PC-3 (cell line): ENCODE measurements around the gene THTPA. TPM values are rescaled to one million over a fixed set of nuclear protein-coding genes. Genes with fewer than 3 reads are reported as not detected.
A peak's percentile ranks its signal among the peaks of the same experiment; 100 is the strongest.

Experiments
- ATAC-seq: fragments of 200-7000 bp; cut with Tn5 transposase; 2 replicates; pipeline ENCODE4 v1.9.1; 2020; ENCODE audit warnings: mild to moderate bottlenecking, moderate library complexity
- BruUV-seq: library from RNA; stranded (reverse); fragments of 400-500 nt; replicated peaks from 2 replicates; lab custom pipeline; 2021; lab: Mats Ljungman, UMichigan
- CTCF ChIA-PET: fragments of 300-600 bp; sonication (Branson Sonifier 250); formaldehyde crosslinking; loops from one replicate; lab custom pipeline; 2022; ENCODE audit warnings: antibody characterized with exemption; lab: Charles Lee
- POLR2A ChIA-PET: fragments of 300-600 bp; sonication (Branson Sonifier 250); formaldehyde crosslinking; loops from one replicate; lab custom pipeline; 2022; ENCODE audit warnings: antibody characterized with exemption; ENCODE audit not compliant: unreplicated experiment; lab: Charles Lee
- DNase-seq: peaks from one replicate; pipeline ENCODE4 v3.0.0-alpha.2; 2015
- H2AFZ ChIP-seq: fragments of 300-600 bp; sonication (generic); 2 replicates; pipeline ENCODE4 v1.6.0; 2016; ENCODE audit warnings: antibody characterized with exemption, low read length
- H3F3A ChIP-seq: fragments of 300-600 bp; sonication (generic); one replicate; pipeline ENCODE4 v1.6.0; 2017; ENCODE audit warnings: antibody characterized with exemption, low read length, control low read depth, mild to moderate bottlenecking; ENCODE audit not compliant: unreplicated experiment
- H3K27ac ChIP-seq: fragments of 300-600 bp; sonication (generic); 2 replicates; pipeline ENCODE4 v1.5.1; 2016; ENCODE audit warnings: mild to moderate bottlenecking, low read length
- H3K27me3 ChIP-seq: fragments of 300-600 bp; sonication (generic); 2 replicates; pipeline ENCODE4 v1.6.1; 2016; ENCODE audit warnings: low read length, mixed read lengths
- H3K36me3 ChIP-seq: fragments of 300-600 bp; sonication (generic); 2 replicates; pipeline ENCODE4 v1.6.1; 2016; ENCODE audit warnings: low read depth, mixed run types, low read length, mixed read lengths
- H3K4me1 ChIP-seq: fragments of 300-600 bp; sonication (generic); 2 replicates; pipeline ENCODE4 v1.5.1; 2016; ENCODE audit warnings: low read length; ENCODE audit not compliant: insufficient read depth
- H3K4me2 ChIP-seq: fragments of 300-600 bp; sonication (generic); 2 replicates; pipeline ENCODE4 v1.6.0; 2016; ENCODE audit warnings: low read length
- H3K4me3 ChIP-seq: fragments of 300-600 bp; sonication (generic); 2 replicates; pipeline ENCODE4 v1.5.1; 2016; ENCODE audit warnings: mild to moderate bottlenecking, low read length, mixed read lengths
- H3K79me2 ChIP-seq: fragments of 300-600 bp; sonication (generic); 2 replicates; pipeline ENCODE4 v1.6.1; 2017; ENCODE audit warnings: low read length, mixed read lengths
- H3K9ac ChIP-seq: fragments of 300-600 bp; sonication (generic); 2 replicates; pipeline ENCODE4 v1.6.0; 2016; ENCODE audit warnings: mild to moderate bottlenecking, low read length
- H3K9me2 ChIP-seq: fragments of 300-600 bp; sonication (generic); replicated peaks from 2 replicates; pipeline ENCODE4 v1.6.1; 2016; ENCODE audit warnings: mixed run types, low read length, mixed read lengths
- H3K9me3 ChIP-seq: fragments of 300-600 bp; sonication (generic); 2 replicates; pipeline ENCODE4 v1.6.1; 2016; ENCODE audit warnings: low read length, mixed read lengths
- H4K20me1 ChIP-seq: fragments of 300-600 bp; sonication (generic); 2 replicates; pipeline ENCODE4 v1.6.1; 2016; ENCODE audit warnings: low read length, mixed read lengths
- CTCF ChIP-seq: fragments of 300-600 bp; sonication (generic); conservative IDR thresholded peaks from 2 replicates; pipeline ENCODE4 v1.5.1; 2017; ENCODE audit warnings: antibody characterized with exemption, low read depth, mild to moderate bottlenecking, low read length
- EZH2 ChIP-seq: fragments of 300-600 bp; sonication (generic); IDR thresholded peaks from one replicate; pipeline ENCODE4 v1.6.1; 2017; ENCODE audit warnings: antibody characterized with exemption, mild to moderate bottlenecking, low read length; ENCODE audit not compliant: unreplicated experiment
- EZH2phosphoT487 ChIP-seq: fragments of 300-600 bp; sonication (generic); IDR thresholded peaks from 2 replicates; pipeline ENCODE4 v1.6.1; 2018; ENCODE audit warnings: mild to moderate bottlenecking, antibody characterized with exemption, low read length, borderline replicate concordance
- intact Hi-C: fragments of 100-400 bp; cut with micrococcal nuclease; formaldehyde crosslinking; loops from 2 replicates; pipeline ENCODE4 v1.9.0; 2023
- total RNA-seq: library from RNA; depleted of rRNA; stranded (reverse); fragments of >200 nt; gene quantifications from 2 replicates; pipeline ENCODE4 v1.2.3, GENCODE V29; 2014

THTPA gene
- total RNA-seq, 1 experiment from 2014 or later = 13.0 TPM

GRCh38 chr14:23537351-23538049 lies 18.6 kb upstream of the THTPA start:
- ATAC-seq (peak; percentile 77), DNase-seq (no peak)
- no peak for TF ChIP-seq EZH2
- no peak for TF ChIP-seq EZH2phosphoT487
- no peak overlapping the region for H3K4me3 ChIP-seq
- BruUV-seq = no TSS peak
- H4K20me1 ChIP-seq = no peaks in the 10 kb centered on the region
- no peak overlapping the region for H3K27ac ChIP-seq
- H3K4me1 ChIP-seq = no peaks in the 10 kb centered on the region
- H3F3A ChIP-seq = no peaks in the 10 kb centered on the region
- H3K27me3 ChIP-seq = no peaks in the 10 kb centered on the region
- no peaks in the 10 kb centered on the region for H3K9me2 ChIP-seq
- H3K4me2 ChIP-seq = no peak overlapping the region
- H3K36me3 ChIP-seq = no peaks in the 10 kb centered on the region
- CTCF ChIA-PET = interaction anchor here (0.6 kb wide), 1 partner anchor 59 kb away, joined by 3 read pairs; no protein-coding TSS in a partner anchor
- no peak overlapping the region for H3K9ac ChIP-seq
- intact Hi-C loops = no loop called here
- H3K79me2 ChIP-seq = no peaks in the 10 kb centered on the region
- POLR2A ChIA-PET = no interaction called here
- no peaks in the 10 kb centered on the region for H3K9me3 ChIP-seq
- no peak overlapping the region for H2AFZ ChIP-seq

- ATAC-seq (no peak), DNase-seq (no peak)
- CTCF ChIA-PET = interaction anchor here (0.6 kb wide), 1 partner anchor 60 kb away, joined by 3 read pairs; no protein-coding TSS in a partner anchor
- Histone ChIP-seq H3K4me1 (no peaks in the 10 kb centered on the region), H3K9ac (no peak overlapping the region), H2AFZ (no peak overlapping the region), H3F3A (no peaks in the 10 kb centered on the region), H3K9me3 (no peaks in the 10 kb centered on the region), H3K9me2 (no peaks in the 10 kb centered on the region), H3K36me3 (no peaks in the 10 kb centered on the region; the same call in 1 of the 2 replicates), H3K79me2 (no peaks in the 10 kb centered on the region), H4K20me1 (no peaks in the 10 kb centered on the region), H3K4me2 (no peak overlapping the region), H3K4me3 (no peak overlapping the region), H3K27ac (no peak overlapping the region), H3K27me3 (no peaks in the 10 kb centered on the region)
- no TSS peak for BruUV-seq
- intact Hi-C loops = no loop called here
- POLR2A ChIA-PET = no interaction called here
- TF ChIP-seq EZH2 (no peak), EZH2phosphoT487 (no peak), CTCF (no peak)
These were observed 17.9 kb upstream of the THTPA start for GRCh38 chr14:23538050-23538718.

- CTCF ChIA-PET = interaction anchor here (0.5 kb wide), 1 partner anchor 569 kb away, joined by 6 read pairs; no protein-coding TSS in a partner anchor
- H3K4me1 ChIP-seq = no peaks in the 10 kb centered on the region
- ATAC-seq = no peak
- POLR2A ChIA-PET = no interaction called here
- H3K4me3 ChIP-seq = no peak overlapping the region
- TF ChIP-seq EZH2phosphoT487 = no peak
- no peak for TF ChIP-seq EZH2
- TF ChIP-seq CTCF = no peak
- H3K27me3 ChIP-seq = no peaks in the 10 kb centered on the region
- no peak overlapping the region for H3K27ac ChIP-seq
- no peaks in the 10 kb centered on the region for H3F3A ChIP-seq
- H2AFZ ChIP-seq = no peak overlapping the region
- H3K79me2 ChIP-seq = no peaks in the 10 kb centered on the region
- intact Hi-C loops = no loop called here
- no peak for DNase-seq
- no peaks in the 10 kb centered on the region; the same call in 1 of the 2 replicates for H3K36me3 ChIP-seq
- no peaks in the 10 kb centered on the region for H4K20me1 ChIP-seq
- H3K4me2 ChIP-seq = no peak overlapping the region
- no TSS peak for BruUV-seq
- H3K9me2 ChIP-seq = no peaks in the 10 kb centered on the region
- no peaks in the 10 kb centered on the region for H3K9me3 ChIP-seq
- no peak overlapping the region for H3K9ac ChIP-seq
These were observed 17.3 kb upstream of the THTPA start for GRCh38 chr14:23538785-23539184.
